Endothelial cell (in vitro differentiated cells): Measurements from ENCODE around the gene DMD. TPM values are rescaled to one million over a fixed set of nuclear protein-coding genes. Genes with fewer than 3 reads are reported as not detected.

ENCODE experiments used
- DNase-seq: peaks from one replicate; pipeline ENCODE4 v3.0.0; 2021; ENCODE audit warnings: low spot score
- H3K27ac Mint-ChIP-seq: one replicate; pipeline ENCODE4 v1.8.0; 2021; ENCODE audit warnings: mixed read lengths, inconsistent platforms; ENCODE audit not compliant: unreplicated experiment
- H3K27me3 Mint-ChIP-seq: one replicate; pipeline ENCODE4 v1.8.0; 2021; ENCODE audit warnings: mild to moderate bottlenecking, moderate library complexity, mixed read lengths, inconsistent platforms; ENCODE audit not compliant: unreplicated experiment
- H3K36me3 Mint-ChIP-seq: one replicate; pipeline ENCODE4 v1.8.0; 2021; ENCODE audit warnings: mild to moderate bottlenecking, low read depth, mixed read lengths, inconsistent platforms; ENCODE audit not compliant: unreplicated experiment
- H3K4me1 Mint-ChIP-seq: one replicate; pipeline ENCODE4 v1.8.0; 2021; ENCODE audit warnings: mild to moderate bottlenecking, mixed read lengths, inconsistent platforms; ENCODE audit not compliant: unreplicated experiment
- H3K4me3 Mint-ChIP-seq: one replicate; pipeline ENCODE4 v1.8.0; 2021; ENCODE audit warnings: mild to moderate bottlenecking, mixed read lengths, inconsistent platforms; ENCODE audit not compliant: unreplicated experiment
- H3K9me3 Mint-ChIP-seq: one replicate; pipeline ENCODE4 v1.8.0; 2021; ENCODE audit warnings: mixed read lengths, inconsistent platforms; ENCODE audit not compliant: unreplicated experiment
- CTCF ChIP-seq: fragments of 200-600 bp; sonication (generic); IDR thresholded peaks from one replicate; pipeline ENCODE4 v1.5.0; 2021; ENCODE audit warnings: antibody characterized with exemption; ENCODE audit not compliant: unreplicated experiment
- total RNA-seq: library from RNA; stranded (reverse); fragmentation: NEBNext Ultra II Directional; extraction: Animal tissue kit (Norgen Biotek cat#: 25700); gene quantifications from one replicate; pipeline ENCODE4 v1.2.1, GENCODE V29; 2021; ENCODE audit not compliant: unreplicated experiment

DMD gene
- total RNA-seq, 1 donor from 2014 or later, result 5.5 TPM

GRCh38 chrX:31252133-31252532, 1959.2 kb downstream of the DMD start:
- no peaks in the 10 kb centered on the region for H3K36me3 Mint-ChIP-seq
- no peak overlapping the region for H3K27ac Mint-ChIP-seq
- H3K4me3 Mint-ChIP-seq, result no peak overlapping the region
- no peak for DNase-seq
- no peak for TF ChIP-seq CTCF
- peaks cover 4% of the 10 kb centered on the region for H3K4me1 Mint-ChIP-seq
- H3K27me3 Mint-ChIP-seq, result peaks cover 1% of the 10 kb centered on the region
- H3K9me3 Mint-ChIP-seq, result no peaks in the 10 kb centered on the region

GRCh38 chrX:31251336-31251735, 1960.0 kb downstream of the DMD start:
- Mint-ChIP-seq H3K27ac (no peak overlapping the region), H3K27me3 (peaks cover 1% of the 10 kb centered on the region), H3K4me1 (peaks cover 4% of the 10 kb centered on the region), H3K36me3 (no peaks in the 10 kb centered on the region), H3K9me3 (no peaks in the 10 kb centered on the region), H3K4me3 (no peak overlapping the region)
- no peak for TF ChIP-seq CTCF
- DNase-seq, result no peak

GRCh38 chrX:31245714-31246113, 1965.6 kb downstream of the DMD start:
- no peak overlapping the region for H3K27ac Mint-ChIP-seq
- no peaks in the 10 kb centered on the region for H3K36me3 Mint-ChIP-seq
- H3K9me3 Mint-ChIP-seq, result no peaks in the 10 kb centered on the region
- DNase-seq, result no peak
- H3K27me3 Mint-ChIP-seq, result peaks cover 2% of the 10 kb centered on the region
- TF ChIP-seq CTCF, result no peak
- H3K4me1 Mint-ChIP-seq, result peaks cover 4% of the 10 kb centered on the region
- H3K4me3 Mint-ChIP-seq, result no peak overlapping the region

- Mint-ChIP-seq H3K9me3 (no peaks in the 10 kb centered on the region), H3K4me3 (no peak overlapping the region)
- no peak for DNase-seq
Measured at GRCh38 chrX:31243804-31244203, 1967.5 kb downstream of the DMD start.

GRCh38 chrX:31240982-31241381, 1970.4 kb downstream of the DMD start:
- Mint-ChIP-seq H3K9me3 (no peaks in the 10 kb centered on the region), H3K4me3 (no peak overlapping the region), H3K27me3 (peaks cover 2% of the 10 kb centered on the region), H3K36me3 (no peaks in the 10 kb centered on the region), H3K27ac (no peak overlapping the region), H3K4me1 (no peaks in the 10 kb centered on the region)
- DNase-seq, result no peak
- no peak for TF ChIP-seq CTCF

More at GRCh38 chrX:31243804-31244203, 1967.5 kb downstream of the DMD start:
- peaks cover 2% of the 10 kb centered on the region for H3K27me3 Mint-ChIP-seq
- no peak for TF ChIP-seq CTCF
- H3K27ac Mint-ChIP-seq, result no peak overlapping the region
- H3K36me3 Mint-ChIP-seq, result no peaks in the 10 kb centered on the region
- no peaks in the 10 kb centered on the region for H3K4me1 Mint-ChIP-seq
